Peyer's patch (tissue), 4 donors: ENCODE data around the gene ZNF680.

Experiments used
- POLR2A ChIP-seq, 2 donors: fragments of 450-650 bp; IDR thresholded peaks; one replicate each; pipeline ENCODE4 v1.5.1; 2017; ENCODE audit warnings: antibody characterized with exemption in 2 of 2, mild to moderate bottlenecking in 2 of 2, moderate library complexity in 2 of 2
- TF ChIP-seq, protein P1 (sequence below), 6 experiments: fragments of 450-650 bp in 4 of 6; fragments of 200-600 bp in 2 of 6; sonication (generic) in 1 of 6; IDR thresholded peaks; one replicate each; pipeline ENCODE4 v1.5.1; 2017 to 2019; ENCODE audit warnings: antibody characterized with exemption in 6 of 6, mild to moderate bottlenecking in 3 of 6, moderate library complexity in 1 of 6

DNA sequence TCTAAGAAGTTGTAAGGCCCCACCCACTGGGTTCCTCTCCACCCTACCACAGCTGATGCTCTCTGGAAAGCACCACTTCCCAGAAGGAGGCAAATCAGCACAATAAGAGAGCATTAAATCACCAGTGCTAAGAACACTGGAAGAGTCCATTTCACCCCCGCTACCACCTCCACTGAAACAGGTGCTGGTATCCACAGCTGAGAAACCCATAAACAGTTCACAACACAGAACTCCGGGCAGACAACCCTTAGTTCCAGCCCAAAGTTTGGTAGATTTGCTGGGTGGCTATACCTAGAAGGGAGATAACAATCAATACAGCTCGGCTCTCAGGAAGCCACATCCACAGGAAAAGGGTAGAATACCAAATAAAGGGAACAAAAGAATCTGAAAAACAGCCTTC lies 34.1 kb downstream of the ZNF680 start:
- TF ChIP-seq, protein P1, sequence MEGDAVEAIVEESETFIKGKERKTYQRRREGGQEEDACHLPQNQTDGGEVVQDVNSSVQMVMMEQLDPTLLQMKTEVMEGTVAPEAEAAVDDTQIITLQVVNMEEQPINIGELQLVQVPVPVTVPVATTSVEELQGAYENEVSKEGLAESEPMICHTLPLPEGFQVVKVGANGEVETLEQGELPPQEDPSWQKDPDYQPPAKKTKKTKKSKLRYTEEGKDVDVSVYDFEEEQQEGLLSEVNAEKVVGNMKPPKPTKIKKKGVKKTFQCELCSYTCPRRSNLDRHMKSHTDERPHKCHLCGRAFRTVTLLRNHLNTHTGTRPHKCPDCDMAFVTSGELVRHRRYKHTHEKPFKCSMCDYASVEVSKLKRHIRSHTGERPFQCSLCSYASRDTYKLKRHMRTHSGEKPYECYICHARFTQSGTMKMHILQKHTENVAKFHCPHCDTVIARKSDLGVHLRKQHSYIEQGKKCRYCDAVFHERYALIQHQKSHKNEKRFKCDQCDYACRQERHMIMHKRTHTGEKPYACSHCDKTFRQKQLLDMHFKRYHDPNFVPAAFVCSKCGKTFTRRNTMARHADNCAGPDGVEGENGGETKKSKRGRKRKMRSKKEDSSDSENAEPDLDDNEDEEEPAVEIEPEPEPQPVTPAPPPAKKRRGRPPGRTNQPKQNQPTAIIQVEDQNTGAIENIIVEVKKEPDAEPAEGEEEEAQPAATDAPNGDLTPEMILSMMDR (IDR thresholded peaks at IDR 0.05), result no peak
- TF ChIP-seq POLR2A (IDR thresholded peaks at IDR 0.05), result no peak
